HG03039 (cell line): ENCODE measurements around the gene RAP1GAP2.
"Not testable (repeated sequence)": the region's sequence is repeated elsewhere in the genome, so short reads cannot be mapped to it uniquely, and the experiment has no call there.

Experiments used
- ATAC-seq: cut with Tn5 transposase; IDR thresholded peaks from one replicate; pipeline ENCODE4 v1.9.1; 2021; ENCODE audit warnings: mild to moderate bottlenecking, moderate library complexity; ENCODE audit not compliant: unreplicated experiment

The RAP1GAP2 gene

DNA sequence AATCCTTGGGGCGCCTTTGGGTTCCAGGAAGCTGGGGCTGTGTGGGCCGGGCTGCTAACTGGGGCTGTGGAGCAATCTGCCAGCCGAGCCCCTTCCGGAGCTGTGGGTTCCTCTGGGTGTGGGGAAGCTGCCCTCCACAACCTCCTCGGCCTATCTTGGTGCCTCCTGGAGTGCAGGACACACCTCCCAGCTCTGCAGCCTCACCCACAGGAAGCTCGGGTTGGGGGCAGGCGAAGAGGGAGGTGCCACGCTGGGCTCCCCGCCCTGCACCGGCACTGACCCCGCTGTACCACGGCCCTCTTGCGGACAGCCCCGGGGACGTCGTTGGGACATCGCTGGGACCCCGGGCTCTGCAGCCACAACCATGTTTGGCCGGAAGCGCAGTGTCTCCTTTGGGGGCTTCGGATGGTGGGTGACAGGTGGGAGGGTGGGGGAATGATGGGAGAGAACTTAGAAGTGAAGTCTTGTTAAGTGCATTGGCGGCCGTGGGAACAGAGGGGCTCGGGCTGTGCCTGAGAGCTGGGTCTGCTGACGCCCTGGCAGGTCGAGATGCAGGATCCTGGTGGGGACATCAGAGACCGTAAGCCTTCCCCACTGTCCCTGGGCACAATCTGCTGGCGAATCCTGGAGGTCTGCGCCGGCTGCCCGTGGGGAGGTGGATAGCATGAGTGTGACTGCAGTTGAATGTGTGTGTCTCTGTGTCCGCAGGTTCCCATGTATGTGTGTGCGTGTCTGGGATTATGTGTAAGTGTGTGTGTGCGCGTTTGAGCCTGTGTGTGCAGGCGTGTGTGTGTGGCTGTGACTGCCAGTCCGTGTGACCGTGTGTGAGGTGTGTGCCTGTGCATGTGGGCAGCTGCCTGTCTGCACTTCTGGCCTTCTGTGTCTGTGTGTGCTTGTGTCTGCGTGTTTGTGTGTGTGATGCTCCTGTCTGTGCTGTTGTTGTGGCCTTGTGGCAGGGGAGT lies at the start of gene RAP1GAP2:
RAP1GAP2 (plus strand) TSS at position 275 of the 962 bp plus-strand sequence; CDS start at position 365, 90 bp downstream.
- ATAC-seq, result no peak

DNA sequence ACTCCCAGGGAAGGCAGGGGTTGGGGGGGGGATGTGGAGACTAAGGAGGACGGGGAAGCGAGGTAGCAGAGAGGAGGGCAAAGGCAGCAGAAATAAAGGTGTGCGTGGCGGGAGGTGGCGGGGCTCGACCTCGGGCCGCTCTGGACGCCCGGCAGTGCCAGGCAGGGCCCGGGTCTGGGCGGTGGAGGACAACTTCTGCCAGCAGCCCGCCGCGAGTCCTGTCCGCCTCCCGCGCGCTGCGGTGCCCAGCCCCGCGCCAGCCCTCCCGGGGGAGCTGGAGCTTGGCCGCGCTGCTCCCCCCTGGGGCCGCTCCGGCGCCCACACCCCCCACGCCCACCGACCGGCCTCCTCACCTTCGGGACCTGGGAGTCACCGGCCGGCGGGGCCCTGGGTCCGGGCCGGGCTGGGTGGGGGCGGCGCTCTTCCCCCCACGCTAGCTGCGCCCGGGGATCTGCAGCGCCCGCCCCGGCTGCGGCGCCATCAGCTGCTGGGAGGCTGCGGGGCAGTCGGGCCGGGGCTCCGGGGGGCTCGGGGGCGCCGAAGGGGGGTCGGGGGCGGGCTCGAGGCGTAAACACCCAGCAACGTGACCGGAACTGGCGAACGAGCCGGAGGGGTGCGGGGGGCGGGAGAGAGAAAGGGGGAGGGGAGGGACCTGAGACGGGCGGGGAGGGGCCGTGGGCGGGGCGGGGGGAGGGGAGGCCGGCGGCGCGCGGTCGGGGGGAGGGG lies 47.0 kb upstream of the RAP1GAP2 start, which contains the start of gene CCDC92B:
CCDC92B (minus strand) TSS at position 595 of the 726 bp plus-strand sequence. CDS start 14,507 bp downstream, outside the sequence.
- ATAC-seq, result no peak

DNA sequence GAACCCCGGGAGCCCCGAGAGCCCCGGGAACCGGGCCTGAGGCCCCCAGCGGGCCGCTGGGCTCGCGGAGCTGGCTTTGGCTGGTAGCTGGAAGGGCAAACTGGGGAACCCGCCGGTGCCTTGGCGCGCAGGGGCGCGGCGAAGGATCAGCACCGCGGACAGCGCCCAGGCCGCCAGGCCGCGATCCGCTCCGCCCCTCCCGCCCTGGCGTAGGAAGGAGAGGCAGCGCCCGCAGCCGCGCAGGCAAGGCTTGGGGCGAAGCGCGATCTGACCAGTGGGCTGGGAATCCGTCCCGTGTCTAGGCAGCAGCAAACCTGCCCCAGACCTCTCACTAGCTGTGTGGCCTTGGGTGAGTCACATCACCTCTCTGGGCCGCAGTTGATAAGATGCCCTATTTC lies 46.5 kb upstream of the RAP1GAP2 start:
- ATAC-seq, result no peak

DNA sequence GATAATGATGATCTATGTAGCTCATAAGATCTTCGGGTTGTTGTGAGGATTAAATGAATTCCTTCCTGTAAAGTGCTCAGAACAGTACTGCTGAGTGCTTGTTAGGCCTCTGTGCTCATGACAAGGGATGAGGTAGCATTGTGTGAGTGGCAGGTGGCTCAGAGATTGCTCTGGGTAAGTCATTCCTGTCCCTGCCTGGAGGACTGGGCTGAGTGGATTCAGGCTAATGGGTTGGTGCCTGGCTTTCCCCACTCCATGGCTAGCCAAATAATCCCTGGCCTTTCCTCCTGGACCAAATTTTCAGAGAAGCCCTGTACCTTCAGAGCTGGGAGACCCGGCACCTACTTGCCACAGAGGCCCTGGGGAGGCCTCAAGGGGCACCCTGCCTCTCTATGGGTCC lies 45.5 kb upstream of the RAP1GAP2 start:
- ATAC-seq, result no peak

DNA sequence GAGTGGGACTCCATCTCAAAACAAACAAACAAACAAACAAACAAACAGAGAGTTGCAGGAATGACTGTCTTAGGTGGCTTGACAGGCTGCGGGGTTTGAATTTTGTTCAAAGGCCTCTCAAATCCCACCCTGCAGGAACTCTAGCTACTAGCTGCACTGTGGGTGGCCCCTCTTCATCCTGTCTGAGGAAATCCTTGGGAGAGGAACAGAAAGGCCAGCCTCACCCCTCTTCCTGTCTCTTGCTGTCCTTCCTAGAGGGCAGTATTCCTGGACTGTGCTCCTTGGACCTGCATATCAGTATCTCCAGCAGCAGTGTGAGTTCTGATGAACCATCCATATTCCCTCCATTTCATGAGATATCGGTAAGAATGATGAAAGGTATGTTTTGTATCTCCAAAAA lies 44.7 kb upstream of the RAP1GAP2 start:
- no peak for ATAC-seq

DNA sequence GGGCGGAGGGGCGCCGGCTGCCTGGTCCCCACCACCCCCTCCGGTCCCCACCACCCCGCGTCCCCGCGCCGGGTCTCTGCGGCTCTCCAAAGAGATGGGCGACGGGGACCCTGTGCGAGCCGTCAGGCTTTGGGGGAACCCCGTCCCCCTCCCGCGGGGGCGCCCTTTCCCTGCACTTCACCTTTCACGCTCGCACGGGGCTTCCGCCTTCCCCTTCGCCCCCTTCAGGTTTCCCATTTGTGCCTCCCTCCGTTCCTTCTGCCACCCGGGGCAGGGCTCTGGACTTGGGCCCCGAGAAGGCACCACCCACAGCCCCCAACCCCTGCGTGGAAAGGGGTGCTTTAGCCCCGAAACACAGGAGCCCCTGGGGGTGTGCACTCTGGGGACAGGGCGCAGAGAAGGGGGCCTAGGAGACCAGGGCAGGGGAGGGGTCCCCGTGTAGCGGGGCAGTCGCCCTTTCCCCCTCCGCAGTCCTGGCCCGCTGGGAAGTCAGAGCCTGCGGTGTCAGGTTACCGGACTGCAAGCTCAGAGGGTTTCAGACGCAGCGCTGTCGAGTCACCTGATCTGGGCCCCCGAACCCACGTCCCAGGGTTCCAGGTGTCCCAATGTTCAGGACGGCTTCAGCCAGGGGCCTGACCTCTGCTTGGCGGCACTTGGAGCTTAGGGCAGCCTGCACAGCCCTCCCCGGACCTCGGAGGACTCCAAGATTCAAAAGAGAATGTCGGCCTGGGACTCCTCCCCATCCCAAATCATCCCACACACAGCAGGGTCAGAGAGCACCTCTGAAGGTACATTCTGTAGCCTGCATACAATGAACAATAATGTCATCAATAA lies 40.1 kb upstream of the RAP1GAP2 start:
- no peak for ATAC-seq

DNA sequence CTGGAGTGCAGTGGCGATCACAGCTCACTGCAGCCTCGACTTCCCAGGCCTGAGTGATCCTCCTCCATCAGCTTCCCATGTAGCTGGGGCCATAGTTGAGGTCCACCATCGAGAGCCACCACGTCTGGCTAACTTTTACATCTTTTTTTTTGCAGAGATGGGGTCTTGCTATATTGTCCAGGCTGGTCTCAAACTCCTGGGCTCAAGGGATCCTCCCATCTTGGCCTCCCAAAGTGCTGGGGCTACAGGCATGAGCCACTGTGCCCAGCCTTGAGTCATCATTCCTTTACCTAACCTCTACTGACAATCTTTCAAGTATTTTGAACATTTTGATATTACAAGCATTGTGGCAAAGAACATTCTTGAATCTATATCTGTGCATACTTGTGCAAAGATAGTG lies 37.4 kb upstream of the RAP1GAP2 start:
- no peak for ATAC-seq

DNA sequence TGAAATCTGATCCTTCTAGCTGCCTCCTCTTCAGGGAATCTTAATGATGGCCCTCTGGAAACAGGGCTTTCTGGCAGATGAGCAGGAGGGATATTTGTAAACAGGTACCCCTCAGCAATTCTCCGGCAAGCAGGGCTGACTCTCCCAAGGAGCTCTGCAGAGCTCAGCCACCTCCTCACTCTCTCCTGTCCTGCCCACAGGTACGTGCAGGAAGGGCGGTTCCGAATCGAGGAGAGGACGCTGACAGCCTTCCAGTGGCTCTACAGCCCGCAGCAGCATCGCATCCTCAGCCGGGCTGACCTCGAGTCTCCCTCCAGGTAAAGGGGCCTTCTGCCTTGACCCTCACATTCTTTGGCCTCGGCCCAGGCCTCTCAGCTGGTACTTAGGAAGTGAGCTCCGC lies 26.1 kb upstream of the RAP1GAP2 start:
- no peak for ATAC-seq

DNA sequence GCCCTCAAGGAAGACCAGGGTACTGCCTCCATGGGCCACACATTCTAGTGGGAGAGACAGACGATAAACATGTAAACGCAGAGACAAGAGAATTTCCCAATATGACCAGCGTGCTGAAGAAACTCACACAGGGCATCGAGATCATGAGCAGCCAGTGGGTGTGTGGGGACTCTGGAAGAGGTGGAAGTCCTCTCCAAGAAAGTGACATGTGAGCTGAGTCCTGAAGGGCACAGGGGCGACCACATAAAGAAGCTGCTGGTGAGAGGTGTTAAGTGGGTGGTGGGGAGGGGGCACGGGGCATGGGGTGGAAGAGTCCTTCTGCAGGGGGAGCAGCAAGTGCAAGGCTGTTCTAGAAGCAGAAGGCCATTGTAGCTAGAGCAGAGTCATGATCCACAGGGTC lies 21.0 kb upstream of the RAP1GAP2 start:
- no peak for ATAC-seq

DNA sequence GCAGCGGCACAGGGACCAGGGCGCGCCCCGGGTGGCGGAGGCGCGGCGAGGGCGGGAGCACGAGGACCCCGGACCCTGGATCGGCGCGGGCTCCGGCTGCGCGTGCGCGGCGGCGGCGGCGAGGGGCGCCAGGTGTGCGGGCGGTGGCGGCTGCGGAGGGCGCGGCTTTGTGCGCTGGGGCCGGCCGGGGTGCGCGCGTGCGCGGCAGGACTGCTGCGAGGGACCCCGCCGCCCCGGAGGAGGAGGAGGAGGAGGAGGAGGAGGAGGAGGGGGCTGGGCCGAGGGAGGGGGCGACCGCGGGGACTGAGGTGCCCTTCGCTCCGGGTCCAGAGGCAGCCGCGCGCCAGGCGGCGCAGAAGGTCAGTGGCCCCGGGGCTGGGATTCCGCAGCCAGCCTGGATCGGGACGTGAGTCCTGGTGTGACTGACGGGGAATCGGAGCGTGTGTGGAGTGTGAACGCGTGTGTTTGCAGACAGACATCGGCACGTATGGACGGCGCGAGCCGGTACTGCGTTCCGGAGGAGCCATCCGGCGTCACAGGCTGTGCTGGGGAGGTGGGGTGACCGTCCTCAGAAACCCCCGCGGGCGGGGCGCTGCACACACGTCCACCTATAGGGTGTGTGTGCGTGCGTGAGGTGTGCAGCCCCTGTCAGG lies 19.5 kb upstream of the RAP1GAP2 start:
- no peak for ATAC-seq

DNA sequence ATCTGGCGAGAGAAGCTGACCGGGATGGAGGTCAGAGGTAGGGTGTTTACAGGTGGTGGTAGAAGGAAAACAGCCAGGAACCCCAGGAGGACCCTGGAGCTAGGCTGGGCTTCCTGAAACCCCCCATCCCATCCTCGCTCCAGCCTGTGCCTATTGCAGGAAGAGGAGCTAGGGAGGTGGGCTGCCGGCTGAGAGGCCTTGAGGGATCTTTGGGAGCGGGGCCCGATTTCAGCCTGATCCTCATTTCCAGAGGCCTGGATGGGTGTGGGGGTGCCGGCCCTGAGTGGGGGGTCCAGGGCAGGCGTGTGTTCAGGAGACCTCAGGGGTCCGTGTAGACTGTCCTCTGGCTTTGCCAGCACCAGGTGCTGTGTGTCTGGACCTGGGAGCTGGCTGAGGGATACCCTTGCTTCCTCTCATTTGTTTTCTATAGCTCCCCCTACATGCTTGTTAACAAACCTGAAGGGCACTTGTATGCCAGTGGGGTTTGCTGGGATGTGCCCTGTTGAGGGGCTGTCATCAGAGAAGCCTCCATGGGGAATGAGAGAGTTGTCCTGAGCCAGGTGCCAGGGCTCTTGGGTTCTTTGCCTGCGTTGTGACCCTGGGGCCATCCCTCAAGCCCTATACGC lies 18.9 kb upstream of the RAP1GAP2 start:
- no peak for ATAC-seq

DNA sequence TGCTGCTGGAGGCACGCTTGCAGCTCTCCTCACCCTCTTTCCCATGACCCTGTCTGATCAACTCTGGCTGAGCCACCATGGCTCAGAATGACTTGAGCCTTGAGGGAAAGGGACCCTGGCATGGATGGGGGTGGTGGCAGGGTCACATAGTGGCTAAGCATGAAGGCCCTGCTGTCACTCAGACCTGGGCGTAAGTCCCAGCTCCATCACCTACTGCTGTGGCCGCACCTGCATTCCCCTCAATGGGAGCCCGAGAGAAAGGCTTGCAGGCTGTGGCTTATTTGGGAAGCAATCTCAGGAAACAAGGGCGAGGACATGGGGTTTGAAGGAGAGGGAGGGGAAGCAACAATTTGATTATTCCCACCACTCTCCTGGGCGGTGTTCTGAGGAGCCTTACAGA lies 17.7 kb upstream of the RAP1GAP2 start:
- no peak for ATAC-seq

DNA sequence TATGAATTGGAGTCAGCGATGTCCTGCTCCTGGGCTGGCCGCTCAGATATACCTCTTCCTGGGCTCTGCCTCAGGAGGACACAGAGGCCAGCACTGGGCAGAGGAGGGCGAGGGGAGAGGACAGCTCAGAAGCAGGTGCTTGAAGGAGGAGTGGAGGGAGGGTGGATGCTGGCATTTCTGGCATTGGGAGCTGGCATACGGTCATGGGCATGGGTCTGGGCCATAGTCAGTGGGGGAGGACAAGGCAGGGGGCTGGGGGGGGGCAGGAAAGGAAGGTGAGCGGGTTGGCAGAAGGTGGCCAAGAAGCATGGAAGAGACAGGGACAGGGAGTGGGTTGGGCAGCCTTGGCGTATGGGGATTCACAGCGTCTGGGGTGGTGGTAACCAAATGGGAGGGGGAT lies 16.7 kb upstream of the RAP1GAP2 start:
- no peak for ATAC-seq

DNA sequence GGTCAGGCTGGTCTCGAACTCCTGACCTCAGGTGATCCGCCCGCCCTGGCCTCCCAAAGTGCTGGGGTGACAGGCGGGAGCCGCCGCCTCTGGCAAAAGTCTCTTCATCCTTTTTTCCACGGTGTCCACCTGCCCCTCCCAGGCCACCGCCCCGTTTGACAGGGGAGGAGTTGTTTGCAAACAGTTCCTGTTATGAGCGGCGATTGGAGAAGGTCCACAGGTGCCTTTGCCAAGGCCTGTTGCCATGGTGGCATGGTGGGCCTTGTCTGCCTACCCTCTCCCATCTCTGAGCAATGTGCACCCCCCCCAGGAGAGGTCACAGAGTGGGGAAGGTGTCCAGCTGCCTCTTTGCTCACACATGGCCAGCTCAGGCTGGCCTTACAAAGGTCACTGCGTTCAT lies 16.0 kb upstream of the RAP1GAP2 start:
- no peak for ATAC-seq

DNA sequence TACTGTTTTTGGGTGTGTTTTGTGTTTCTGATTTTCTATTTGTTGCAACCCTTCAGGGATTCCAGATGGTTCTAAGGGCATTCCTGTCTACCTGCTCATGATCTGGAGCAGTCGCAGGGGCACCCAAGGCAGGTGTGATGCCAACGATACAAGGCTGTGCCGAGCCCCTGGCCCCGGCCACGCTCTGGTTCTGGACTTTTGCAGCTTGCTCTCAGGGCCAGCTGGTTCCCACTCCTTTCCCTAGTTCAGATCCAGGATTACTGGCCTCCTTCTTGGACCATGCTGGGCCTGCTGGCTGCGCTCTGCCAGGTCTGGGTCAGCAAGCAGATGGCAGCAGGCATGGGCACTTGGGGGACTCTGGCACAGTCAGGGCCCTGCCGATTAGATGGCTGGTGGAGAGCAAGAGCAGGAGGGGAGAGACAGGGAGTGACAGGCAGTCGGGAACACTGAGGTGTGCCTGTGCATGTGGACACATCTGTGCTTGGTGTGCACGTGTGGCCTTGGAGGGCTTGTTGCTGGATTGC lies 15.2 kb upstream of the RAP1GAP2 start:
- ATAC-seq, result no peak

DNA sequence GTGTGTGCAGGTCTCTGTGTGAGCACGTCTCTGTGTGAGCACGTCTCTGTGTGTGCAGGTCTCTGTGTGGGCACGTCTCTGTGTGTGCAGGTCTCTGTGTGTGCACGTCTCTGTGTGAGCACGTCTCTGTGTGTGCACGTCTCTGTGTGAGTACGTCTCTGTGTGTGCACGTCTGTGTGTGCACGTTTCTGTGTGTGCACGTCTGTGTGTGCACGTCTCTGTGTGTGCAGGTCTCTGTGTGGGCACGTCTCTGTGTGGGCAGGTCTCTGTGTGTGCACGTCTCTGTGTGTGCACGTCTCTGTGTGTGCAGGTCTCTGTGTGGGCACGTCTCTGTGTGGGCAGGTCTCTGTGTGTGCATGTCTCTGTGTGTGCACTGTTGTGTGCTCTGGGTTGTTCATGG lies 14.6 kb upstream of the RAP1GAP2 start:
- not testable (repeated sequence) for ATAC-seq

DNA sequence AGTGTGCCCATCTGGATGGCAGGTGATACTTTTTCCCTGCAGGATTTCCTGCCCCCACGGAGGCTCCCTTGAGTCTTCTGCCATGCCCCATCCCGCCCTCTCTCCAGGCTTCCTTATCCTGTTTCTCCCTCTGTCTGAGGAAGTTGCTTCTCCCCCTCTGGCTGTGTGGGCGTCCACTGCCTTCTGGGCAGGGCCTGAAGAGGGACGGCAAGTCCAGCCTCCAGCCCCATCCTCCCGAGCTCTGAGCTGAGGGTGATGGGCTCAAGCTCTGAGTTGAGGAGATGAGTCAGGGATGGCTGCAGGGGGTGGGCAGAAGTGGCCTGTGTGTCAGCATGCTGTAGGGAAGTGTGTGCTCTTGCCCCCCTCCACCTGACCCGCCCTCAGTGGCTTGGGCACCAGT lies 14.2 kb upstream of the RAP1GAP2 start:
- no peak for ATAC-seq

DNA sequence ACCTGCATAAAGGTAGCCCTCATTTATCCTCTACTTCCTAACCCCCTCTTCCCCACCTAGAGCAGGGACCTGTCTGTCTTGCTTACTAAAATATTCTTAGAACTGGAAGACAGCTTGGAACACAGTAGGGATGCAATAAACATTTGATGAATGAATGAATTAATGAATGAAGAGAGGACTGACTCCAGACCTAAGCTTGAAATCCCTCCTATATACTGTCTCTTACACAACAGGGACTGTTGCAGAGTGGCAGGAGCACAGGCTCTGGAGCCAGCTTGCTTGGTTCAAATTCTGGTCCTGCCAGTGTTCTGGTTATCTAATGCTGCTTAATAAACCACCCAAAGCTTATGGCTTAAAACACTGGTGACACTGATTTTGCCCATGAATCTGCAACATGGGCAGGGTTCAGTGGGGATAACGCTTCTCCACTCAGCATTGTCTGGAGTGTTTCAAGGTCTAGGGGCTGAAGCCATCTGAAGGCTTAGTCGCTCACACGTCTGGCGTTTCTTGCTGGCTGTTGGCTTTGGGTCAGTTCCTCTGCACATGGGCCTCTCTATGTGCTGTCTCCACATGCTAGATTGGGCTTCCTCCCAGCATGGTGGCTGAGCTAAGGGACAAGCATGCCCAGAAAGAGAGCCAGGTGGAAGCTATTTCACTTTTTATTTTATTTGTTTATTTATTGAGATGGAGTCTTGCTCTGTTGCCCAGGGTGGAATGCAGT lies 12.8 kb upstream of the RAP1GAP2 start:
- ATAC-seq, result no peak

DNA sequence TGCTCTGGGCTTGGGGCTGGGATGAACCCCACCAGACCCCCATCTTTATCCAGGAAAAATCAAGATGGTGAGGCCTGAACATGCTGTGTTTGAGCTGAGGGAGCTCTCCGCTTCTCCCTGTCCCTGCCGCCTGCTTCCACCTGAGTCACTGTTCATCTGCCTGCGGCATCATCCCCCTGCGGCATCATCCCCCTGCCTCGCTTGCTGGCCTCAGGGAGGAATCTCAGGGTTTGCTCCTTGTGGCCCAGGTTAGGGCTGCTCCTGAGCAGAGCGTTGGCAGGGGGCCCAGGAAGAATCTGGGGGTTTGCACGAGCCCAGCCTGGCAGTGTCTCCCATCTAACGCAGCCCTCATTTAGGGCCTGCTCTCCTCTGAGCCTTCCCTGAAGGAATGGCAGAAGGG lies 11.4 kb upstream of the RAP1GAP2 start:
- ATAC-seq, result no peak
